Endodermal cell (in vitro differentiated cells): ENCODE data around the gene LSM4. TPM values are rescaled to one million over a fixed set of nuclear protein-coding genes. Genes with fewer than 3 reads are reported as not detected.

Source experiments
- DNase-seq: peaks from one replicate; pipeline ENCODE4 v3.0.0-alpha.2; 2017
- H3K27ac ChIP-seq: 2 replicates; pipeline ENCODE4 v1.5.1; 2013; ENCODE audit warnings: mild to moderate bottlenecking, low read depth, low read length, moderate library complexity
- H3K27me3 ChIP-seq: 2 replicates; pipeline ENCODE4 v1.6.1; 2013; ENCODE audit warnings: mild to moderate bottlenecking, low read length, moderate library complexity; ENCODE audit not compliant: insufficient read depth, control insufficient read depth, poor library complexity, severe bottlenecking
- H3K36me3 ChIP-seq: 2 replicates; pipeline ENCODE4 v1.7.0; 2013; ENCODE audit warnings: mild to moderate bottlenecking, low read length, moderate library complexity; ENCODE audit not compliant: control insufficient read depth, insufficient read depth
- H3K4me1 ChIP-seq: one replicate; pipeline ENCODE4 v1.7.0; 2013; ENCODE audit warnings: low read length; ENCODE audit not compliant: control insufficient read depth, insufficient read depth
- H3K4me3 ChIP-seq: 2 replicates; pipeline ENCODE4 v1.5.1; 2013; ENCODE audit warnings: mild to moderate bottlenecking, low read length, moderate library complexity
- H3K9ac ChIP-seq: 2 replicates; pipeline ENCODE4 v1.6.1; 2013; ENCODE audit warnings: mild to moderate bottlenecking, low read length, moderate library complexity; ENCODE audit not compliant: poor library complexity, severe bottlenecking; ENCODE audit errors: extremely low read depth
- H3K9me3 ChIP-seq: 2 replicates; pipeline ENCODE4 v1.6.1; 2013; ENCODE audit warnings: mild to moderate bottlenecking, low read length, moderate library complexity; ENCODE audit not compliant: control insufficient read depth
- H3K27ac Mint-ChIP-seq: 2 replicates; pipeline ENCODE4 v1.8.0; 2020; ENCODE audit warnings: mixed read lengths
- H3K27me3 Mint-ChIP-seq: 2 replicates; pipeline ENCODE4 v1.8.0; 2021; ENCODE audit warnings: mild to moderate bottlenecking, mixed read lengths; ENCODE audit not compliant: insufficient read depth
- H3K36me3 Mint-ChIP-seq: 2 replicates; pipeline ENCODE4 v1.8.0; 2020; ENCODE audit warnings: low read depth, mixed read lengths
- H3K4me1 Mint-ChIP-seq: 2 replicates; pipeline ENCODE4 v1.8.0; 2020; ENCODE audit warnings: mixed read lengths
- H3K4me3 Mint-ChIP-seq: 2 replicates; pipeline ENCODE4 v1.8.0; 2020; ENCODE audit warnings: mild to moderate bottlenecking, moderate library complexity, mixed read lengths
- H3K9me3 Mint-ChIP-seq: 2 replicates; pipeline ENCODE4 v1.8.0; 2020; ENCODE audit warnings: mild to moderate bottlenecking, mixed read lengths
- WGBS, 2 experiments: methylation state at CpG; one replicate each; pipeline versions ENCODE4 v1.1.5 to v1.1.7; 2013; ENCODE audit warnings: missing lambda C conversion rate in 2 of 2, mixed read lengths in 1 of 2; ENCODE audit not compliant: insufficient coverage in 1 of 2, insufficient read length in 1 of 2; 5-methylcytosine and 5-hydroxymethylcytosine counted together
- total RNA-seq, 2 donors: library from RNA; stranded (reverse); fragmentation: NEBNext Ultra II Directional in 1 of 2; extraction: Animal tissue kit (Norgen Biotek cat#: 25700) in 1 of 2; gene quantifications; 2 replicates in 1 of 2; 3 replicates in 1 of 2; pipeline ENCODE4 v1.2.1, GENCODE V29; 2021
- TF ChIP-seq, protein P1 (sequence below): fragments of 200-600 bp; sonication (generic); conservative IDR thresholded peaks from 2 replicates; pipeline ENCODE4 v1.5.0; 2021; ENCODE audit warnings: antibody characterized with exemption, mild to moderate bottlenecking

LSM4 gene
- total RNA-seq, 2 donors from 2014 or later = 252 to 276 TPM

DNA sequence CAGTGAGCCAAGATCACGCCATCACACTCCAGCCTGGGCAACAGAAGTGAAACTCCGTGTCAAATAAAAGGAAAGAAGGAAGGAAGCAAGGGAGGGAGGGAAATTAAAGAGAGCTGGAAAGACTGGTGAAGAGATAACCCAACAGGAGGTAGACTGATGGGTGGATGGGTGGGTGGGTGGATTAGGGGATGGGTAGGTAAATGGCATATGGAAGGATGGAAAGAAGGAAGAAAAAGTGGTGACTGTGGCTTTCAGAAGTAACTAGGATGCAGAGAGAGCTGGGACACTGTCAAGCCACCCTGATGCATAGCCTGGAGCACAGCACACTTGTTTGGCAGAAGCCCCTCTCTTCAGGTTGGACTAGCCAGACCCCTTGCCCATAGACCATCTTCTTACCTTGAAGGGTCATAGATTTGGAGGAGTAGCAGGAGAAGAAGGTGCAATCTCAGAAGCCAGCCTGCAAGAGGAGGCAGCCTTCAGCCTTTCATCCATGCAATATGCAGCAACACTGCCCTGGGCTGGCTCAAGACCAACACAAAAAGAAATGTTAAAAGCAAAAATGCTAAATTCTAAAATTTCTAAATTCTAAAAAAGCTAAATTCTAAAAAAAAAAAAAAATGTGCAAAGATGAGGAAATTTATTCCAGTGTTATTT is 53.7 kb downstream of the LSM4 start:
- TF ChIP-seq, protein P1, sequence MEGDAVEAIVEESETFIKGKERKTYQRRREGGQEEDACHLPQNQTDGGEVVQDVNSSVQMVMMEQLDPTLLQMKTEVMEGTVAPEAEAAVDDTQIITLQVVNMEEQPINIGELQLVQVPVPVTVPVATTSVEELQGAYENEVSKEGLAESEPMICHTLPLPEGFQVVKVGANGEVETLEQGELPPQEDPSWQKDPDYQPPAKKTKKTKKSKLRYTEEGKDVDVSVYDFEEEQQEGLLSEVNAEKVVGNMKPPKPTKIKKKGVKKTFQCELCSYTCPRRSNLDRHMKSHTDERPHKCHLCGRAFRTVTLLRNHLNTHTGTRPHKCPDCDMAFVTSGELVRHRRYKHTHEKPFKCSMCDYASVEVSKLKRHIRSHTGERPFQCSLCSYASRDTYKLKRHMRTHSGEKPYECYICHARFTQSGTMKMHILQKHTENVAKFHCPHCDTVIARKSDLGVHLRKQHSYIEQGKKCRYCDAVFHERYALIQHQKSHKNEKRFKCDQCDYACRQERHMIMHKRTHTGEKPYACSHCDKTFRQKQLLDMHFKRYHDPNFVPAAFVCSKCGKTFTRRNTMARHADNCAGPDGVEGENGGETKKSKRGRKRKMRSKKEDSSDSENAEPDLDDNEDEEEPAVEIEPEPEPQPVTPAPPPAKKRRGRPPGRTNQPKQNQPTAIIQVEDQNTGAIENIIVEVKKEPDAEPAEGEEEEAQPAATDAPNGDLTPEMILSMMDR = no peak
- Mint-ChIP-seq H3K27ac (no peak overlapping the region), H3K9me3 (no peaks in the 10 kb centered on the region), H3K27me3 (peaks cover 2% of the 10 kb centered on the region), H3K4me3 (no peak overlapping the region), H3K36me3 (peaks cover 18% of the 10 kb centered on the region), H3K4me1 (no peaks in the 10 kb centered on the region)
- no peaks in the 10 kb centered on the region for H3K9me3 ChIP-seq
- no peak overlapping the region for H3K27ac ChIP-seq
- no peaks in the 10 kb centered on the region for H3K36me3 ChIP-seq
- H3K4me1 ChIP-seq = no peaks in the 10 kb centered on the region
- WGBS, 2 experiments = 88 to 92% methylated on average over 2 of the region's 2 CpGs
- H3K27me3 ChIP-seq = no peaks in the 10 kb centered on the region
- H3K9ac ChIP-seq = no peak overlapping the region
- no peak overlapping the region for H3K4me3 ChIP-seq
- no peak for DNase-seq

DNA sequence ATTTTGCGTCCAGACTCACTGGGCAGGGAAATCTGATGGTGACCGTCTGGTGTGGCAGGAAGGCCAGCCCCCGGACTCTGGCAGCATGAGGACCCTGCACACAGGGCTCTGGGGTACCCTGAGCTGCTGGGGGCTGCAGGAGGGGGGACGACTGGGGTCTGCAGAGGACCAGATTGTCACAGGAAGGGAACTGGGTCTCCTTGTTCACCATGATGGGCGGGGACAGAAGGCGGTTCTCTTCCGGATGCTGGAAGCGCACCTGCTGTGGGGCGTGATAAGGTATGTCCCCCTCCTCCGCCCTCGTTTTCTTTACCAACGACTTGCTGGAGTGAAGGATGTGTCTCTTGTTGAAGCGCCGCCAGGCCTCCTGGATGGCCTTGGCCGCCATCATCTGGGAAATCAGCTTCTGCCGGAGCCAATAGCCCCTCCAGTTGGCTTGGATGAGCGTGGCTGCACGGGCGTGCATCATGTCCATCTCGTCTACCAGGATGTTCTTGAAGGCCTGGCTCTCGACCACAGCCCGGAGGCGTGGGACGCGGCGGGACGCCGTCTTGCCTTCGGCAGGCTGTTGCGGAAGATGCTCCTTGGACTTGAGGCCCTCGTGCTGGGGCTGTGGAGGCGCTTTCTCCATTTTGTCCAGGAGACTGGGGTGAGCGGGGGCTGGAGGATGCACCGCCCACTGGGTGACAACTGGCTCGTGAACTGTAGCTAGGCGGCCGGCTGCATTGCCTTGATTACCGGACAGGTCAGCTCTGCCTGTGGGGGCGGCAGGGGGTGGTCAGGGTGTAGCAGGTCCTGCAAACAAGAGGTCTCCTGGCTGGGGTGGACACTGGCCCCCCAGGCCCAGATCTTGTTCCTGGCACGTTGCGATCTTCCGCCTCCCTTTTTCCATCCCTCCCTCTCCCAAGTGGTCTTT is 55.8 kb downstream of the LSM4 start:
- Histone ChIP-seq H3K4me1 (no peaks in the 10 kb centered on the region), H3K9ac (no peak overlapping the region), H3K4me3 (no peak overlapping the region), H3K27me3 (no peaks in the 10 kb centered on the region), H3K27ac (no peak overlapping the region), H3K9me3 (no peaks in the 10 kb centered on the region), H3K36me3 (no peaks in the 10 kb centered on the region)
- H3K4me1 Mint-ChIP-seq = no peaks in the 10 kb centered on the region
- H3K9me3 Mint-ChIP-seq = no peaks in the 10 kb centered on the region
- 93 to 95% methylated on average over 31 to 42 of the region's 42 CpGs for WGBS, 2 experiments
- TF ChIP-seq, protein P1 = no peak
- peaks cover under 1% of the 10 kb centered on the region for H3K27me3 Mint-ChIP-seq
- DNase-seq = no peak
- H3K27ac Mint-ChIP-seq = no peak overlapping the region
- H3K4me3 Mint-ChIP-seq = no peak overlapping the region
- H3K36me3 Mint-ChIP-seq = peaks cover 18% of the 10 kb centered on the region

DNA sequence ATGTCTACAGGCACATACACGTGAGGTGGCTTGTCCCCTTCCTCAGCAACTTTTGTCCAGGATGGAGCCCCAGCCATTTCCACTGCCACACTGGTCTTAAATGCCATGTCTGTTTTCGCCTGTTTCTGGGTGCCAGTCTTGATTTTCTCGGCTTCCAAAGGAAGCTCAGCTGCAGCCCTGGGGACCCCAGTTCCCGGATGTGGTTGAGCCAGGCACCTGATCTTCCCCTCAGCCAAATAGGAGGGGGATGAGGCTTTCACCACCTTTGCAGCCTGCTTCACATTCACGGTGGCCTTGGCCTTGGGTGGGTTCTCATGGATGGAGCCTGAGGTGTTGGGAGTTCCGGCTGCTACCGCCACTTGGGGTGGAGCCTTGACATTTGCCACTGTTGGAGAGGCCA is 57.3 kb downstream of the LSM4 start:
- Histone ChIP-seq H3K9me3 (no peaks in the 10 kb centered on the region), H3K27me3 (no peaks in the 10 kb centered on the region), H3K9ac (no peak overlapping the region), H3K4me3 (no peak overlapping the region), H3K4me1 (no peaks in the 10 kb centered on the region), H3K36me3 (no peaks in the 10 kb centered on the region), H3K27ac (no peak overlapping the region)
- TF ChIP-seq, protein P1 = no peak
- Mint-ChIP-seq H3K9me3 (no peaks in the 10 kb centered on the region), H3K4me3 (no peak overlapping the region), H3K27me3 (peaks cover 8% of the 10 kb centered on the region), H3K36me3 (peaks cover 18% of the 10 kb centered on the region), H3K27ac (no peak overlapping the region), H3K4me1 (no peaks in the 10 kb centered on the region)
- no peak for DNase-seq
- WGBS, 2 experiments = 94 to 100% methylated on average over 5 to 7 of the region's 7 CpGs
